Fibroblast of lung (primary cell): ENCODE data around the gene TNFRSF9. TPM values are rescaled to one million over a fixed set of nuclear protein-coding genes. Genes with fewer than 3 reads are reported as not detected.

Source experiments
- DNase-seq, 2 donors: peaks; one replicate each; pipeline versions ENCODE4 v3.0.0 to v3.0.0-alpha.2; 2010; ENCODE audit warnings: low read depth in 2 of 2
- H2AFZ ChIP-seq: 2 replicates; pipeline ENCODE4 v1.5.1; 2012; ENCODE audit warnings: low read length, control low read depth, inconsistent platforms
- H3K27ac ChIP-seq: 2 replicates; pipeline ENCODE4 v1.5.1; 2011; ENCODE audit warnings: low read length, control low read depth; ENCODE audit not compliant: insufficient read depth
- H3K27me3 ChIP-seq: 2 replicates; pipeline ENCODE4 v1.5.1; 2011; ENCODE audit warnings: mild to moderate bottlenecking, low read length; ENCODE audit not compliant: control insufficient read depth, insufficient read depth
- H3K36me3 ChIP-seq: 2 replicates; pipeline ENCODE4 v1.5.1; 2011; ENCODE audit warnings: low read length; ENCODE audit not compliant: control insufficient read depth, insufficient read depth
- H3K4me1 ChIP-seq: 2 replicates; pipeline ENCODE4 v1.5.1; 2011; ENCODE audit warnings: low read length; ENCODE audit not compliant: control insufficient read depth, insufficient read depth; ENCODE audit errors: extremely low read depth
- H3K4me2 ChIP-seq: 2 replicates; pipeline ENCODE4 v1.5.1; 2011; ENCODE audit warnings: low read length, control low read depth; ENCODE audit not compliant: insufficient read depth; ENCODE audit errors: extremely low read depth
- H3K4me3 ChIP-seq, 4 experiments: fragments of 200-600 bp in 1 of 4; sonication (generic) in 1 of 4; replicated peaks in 1 of 4; 2 replicates each; pipeline ENCODE4 v1.5.1; 2011 to 2016; ENCODE audit warnings: low read length in 4 of 4, low read depth in 3 of 4, mild to moderate bottlenecking in 3 of 4, control low read depth in 2 of 4, inconsistent platforms in 1 of 4, mixed read lengths in 1 of 4; ENCODE audit not compliant: insufficient read depth in 1 of 4; ENCODE audit errors: control extremely low read depth in 1 of 4
- H3K79me2 ChIP-seq: 2 replicates; pipeline ENCODE4 v1.5.1; 2012; ENCODE audit warnings: mild to moderate bottlenecking, low read length, inconsistent platforms; ENCODE audit not compliant: control insufficient read depth, insufficient read depth
- H3K9ac ChIP-seq: 2 replicates; pipeline ENCODE4 v1.5.1; 2011; ENCODE audit warnings: mild to moderate bottlenecking, low read length, control low read depth; ENCODE audit not compliant: insufficient read depth
- H3K9me3 ChIP-seq: 2 replicates; pipeline ENCODE4 v1.5.1; 2012; ENCODE audit warnings: low read depth, low read length; ENCODE audit not compliant: control insufficient read depth, insufficient read depth
- H4K20me1 ChIP-seq: 2 replicates; pipeline ENCODE4 v1.5.1; 2011; ENCODE audit warnings: low read length; ENCODE audit not compliant: control insufficient read depth, insufficient read depth; ENCODE audit errors: extremely low read depth
- EZH2 ChIP-seq: IDR thresholded peaks from 2 replicates; pipeline ENCODE4 v1.5.1; 2012; ENCODE audit warnings: low read length, control low read depth, mild to moderate bottlenecking; ENCODE audit errors: missing control alignments
- polyA plus RNA-seq, 2 donors: library from polyadenylated mRNA; depleted of rRNA in 1 of 2; stranded (reverse) in 1 of 2; unstranded in 1 of 2; fragments of >200 nt; gene quantifications; 2 replicates each; pipeline ENCODE4 v1.2.1, GENCODE V29; 2011 to 2012; ENCODE audit warnings: missing spikeins in 1 of 2
- total RNA-seq: library from RNA; depleted of rRNA; stranded (reverse); fragments of >200 nt; gene quantifications from 2 replicates; pipeline ENCODE4 v1.2.1, GENCODE V29; 2014
- TF ChIP-seq, protein P1 (sequence below), 2 donors: IDR thresholded peaks in 1 of 2; conservative IDR thresholded peaks in 1 of 2; 1 replicate in 1 of 2; 2 replicates in 1 of 2; pipeline ENCODE4 v1.5.1; 2011 to 2012; ENCODE audit warnings: low read length in 2 of 2, control low read depth in 1 of 2, inconsistent platforms in 1 of 2, low read depth in 1 of 2, mild to moderate bottlenecking in 1 of 2

Gene TNFRSF9
- total and polyA plus RNA-seq, 2 donors (not counting 1 experiment from before 2014, with no cell fraction given), result 0.02 TPM; not detected in 1

DNA sequence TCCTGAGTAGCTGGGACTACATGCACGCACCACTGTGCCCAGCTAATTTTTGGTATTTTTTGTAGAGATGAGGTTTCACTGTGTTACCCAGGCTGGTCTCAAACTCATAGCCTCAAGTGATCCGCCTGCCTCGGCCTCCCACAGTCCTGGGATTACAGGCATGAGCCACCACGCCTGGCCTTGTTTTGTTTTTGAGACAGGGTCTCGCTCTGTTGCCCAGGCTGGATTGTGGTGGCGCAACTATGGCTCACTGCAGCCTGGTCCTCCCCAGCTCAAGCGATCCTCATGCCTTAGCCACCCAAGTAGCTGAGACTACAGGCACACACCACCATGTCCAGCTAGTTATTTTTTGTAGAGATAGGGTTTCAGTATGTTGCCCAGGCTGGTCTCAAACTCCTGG lies 46.9 kb upstream of the TNFRSF9 start:
- Histone ChIP-seq H4K20me1 (no peaks in the 10 kb centered on the region), H3K4me1 (peaks cover under 1% of the 10 kb centered on the region), H3K9ac (no peak overlapping the region), H3K79me2 (peaks cover 2% of the 10 kb centered on the region), H3K27me3 (no peaks in the 10 kb centered on the region), H3K36me3 (peaks cover 18% of the 10 kb centered on the region), H3K27ac (no peak overlapping the region), H3K9me3 (no peaks in the 10 kb centered on the region), H2AFZ (no peak overlapping the region), H3K4me2 (no peak overlapping the region), H3K4me3 (no peak overlapping the region)
- TF ChIP-seq EZH2, result no peak
- TF ChIP-seq, protein P1, sequence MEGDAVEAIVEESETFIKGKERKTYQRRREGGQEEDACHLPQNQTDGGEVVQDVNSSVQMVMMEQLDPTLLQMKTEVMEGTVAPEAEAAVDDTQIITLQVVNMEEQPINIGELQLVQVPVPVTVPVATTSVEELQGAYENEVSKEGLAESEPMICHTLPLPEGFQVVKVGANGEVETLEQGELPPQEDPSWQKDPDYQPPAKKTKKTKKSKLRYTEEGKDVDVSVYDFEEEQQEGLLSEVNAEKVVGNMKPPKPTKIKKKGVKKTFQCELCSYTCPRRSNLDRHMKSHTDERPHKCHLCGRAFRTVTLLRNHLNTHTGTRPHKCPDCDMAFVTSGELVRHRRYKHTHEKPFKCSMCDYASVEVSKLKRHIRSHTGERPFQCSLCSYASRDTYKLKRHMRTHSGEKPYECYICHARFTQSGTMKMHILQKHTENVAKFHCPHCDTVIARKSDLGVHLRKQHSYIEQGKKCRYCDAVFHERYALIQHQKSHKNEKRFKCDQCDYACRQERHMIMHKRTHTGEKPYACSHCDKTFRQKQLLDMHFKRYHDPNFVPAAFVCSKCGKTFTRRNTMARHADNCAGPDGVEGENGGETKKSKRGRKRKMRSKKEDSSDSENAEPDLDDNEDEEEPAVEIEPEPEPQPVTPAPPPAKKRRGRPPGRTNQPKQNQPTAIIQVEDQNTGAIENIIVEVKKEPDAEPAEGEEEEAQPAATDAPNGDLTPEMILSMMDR (conservative IDR thresholded peaks at IDR 0.05 in 1 of 2, IDR thresholded peaks at IDR 0.05 in 1 of 2; ENCODE audit: low read depth in 1 of 2, low read length in 2 of 2), result no peak
- no peak for DNase-seq

DNA sequence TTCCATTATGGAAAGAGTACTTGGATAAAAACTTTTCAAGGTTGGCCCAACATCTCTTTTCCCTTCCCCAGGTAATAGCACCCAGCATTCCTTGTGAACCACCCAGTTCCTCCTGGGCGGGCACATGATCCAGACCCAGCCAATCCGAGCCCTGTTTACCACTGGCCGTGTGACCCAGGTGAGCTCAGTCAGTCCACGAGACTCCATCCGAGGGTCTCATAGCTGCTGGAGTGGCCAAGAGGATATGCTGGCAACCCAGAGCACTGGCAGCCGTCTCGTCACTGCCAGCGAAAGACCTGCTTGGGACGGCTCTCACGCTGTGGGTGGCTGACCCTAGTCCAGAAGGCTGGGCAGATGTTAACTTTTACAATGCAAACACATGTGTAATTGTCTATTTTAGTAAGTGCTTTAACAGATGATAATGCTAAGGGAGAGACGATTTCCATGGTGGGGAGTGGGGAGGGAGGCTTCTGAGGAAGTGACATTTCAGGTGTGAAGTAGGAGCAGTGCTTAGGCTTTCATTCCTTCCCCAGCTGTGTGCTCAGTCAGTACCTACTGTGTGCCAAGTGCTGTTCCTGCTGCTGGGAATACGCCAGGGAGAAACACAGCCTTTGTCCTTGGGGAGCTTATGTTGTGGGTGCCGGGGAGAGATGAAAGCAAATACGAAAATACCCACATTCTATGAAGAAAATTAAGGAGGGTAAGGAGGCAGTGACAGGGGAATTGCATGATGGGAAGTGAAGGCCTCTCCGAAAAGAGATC lies 45.4 kb upstream of the TNFRSF9 start:
- Histone ChIP-seq H3K9ac (no peak overlapping the region), H3K4me3 (no peak overlapping the region), H3K4me2 (no peak overlapping the region), H3K4me1 (peaks cover 3% of the 10 kb centered on the region), H3K27ac (no peak overlapping the region), H3K36me3 (peaks cover 20% of the 10 kb centered on the region), H3K27me3 (no peaks in the 10 kb centered on the region), H3K9me3 (no peaks in the 10 kb centered on the region), H4K20me1 (no peaks in the 10 kb centered on the region), H2AFZ (no peak overlapping the region), H3K79me2 (peaks cover 4% of the 10 kb centered on the region)
- DNase-seq, result no peak
- no peak for TF ChIP-seq EZH2
- TF ChIP-seq, protein P1 (conservative IDR thresholded peaks at IDR 0.05 in 1 of 2, IDR thresholded peaks at IDR 0.05 in 1 of 2; ENCODE audit: low read depth in 1 of 2, low read length in 2 of 2), result no peak

DNA sequence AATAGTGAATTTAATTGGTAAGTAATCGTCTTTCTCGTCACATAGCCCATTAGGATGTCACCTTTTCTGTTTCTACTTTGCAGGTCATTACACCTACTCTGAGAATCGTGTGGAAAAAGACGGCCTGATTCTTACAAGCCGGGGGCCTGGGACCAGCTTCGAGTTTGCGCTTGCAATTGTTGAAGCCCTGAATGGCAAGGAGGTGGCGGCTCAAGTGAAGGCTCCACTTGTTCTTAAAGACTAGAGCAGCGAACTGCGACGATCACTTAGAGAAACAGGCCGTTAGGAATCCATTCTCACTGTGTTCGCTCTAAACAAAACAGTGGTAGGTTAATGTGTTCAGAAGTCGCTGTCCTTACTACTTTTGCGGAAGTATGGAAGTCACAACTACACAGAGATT lies 44.2 kb upstream of the TNFRSF9 start:
- H3K79me2 ChIP-seq, result peaks cover 4% of the 10 kb centered on the region

More for the DNA sequence above, 44.2 kb upstream of the TNFRSF9 start:
- Histone ChIP-seq H3K27me3 (no peaks in the 10 kb centered on the region), H2AFZ (no peak overlapping the region), H3K9me3 (no peaks in the 10 kb centered on the region), H3K4me1 (peaks cover 3% of the 10 kb centered on the region), H4K20me1 (no peaks in the 10 kb centered on the region), H3K36me3 (peaks cover 20% of the 10 kb centered on the region), H3K4me3 (no peak overlapping the region), H3K27ac (no peak overlapping the region), H3K9ac (no peak overlapping the region), H3K4me2 (no peak overlapping the region)
- TF ChIP-seq EZH2, result no peak
- TF ChIP-seq, protein P1 (conservative IDR thresholded peaks at IDR 0.05 in 1 of 2, IDR thresholded peaks at IDR 0.05 in 1 of 2; ENCODE audit: low read depth in 1 of 2, low read length in 2 of 2), result no peak
- DNase-seq, result no peak
